BLaER1 (cell line): Measurements from ENCODE around the gene EIPR1.

Experiments used
- H3K27ac ChIP-seq: shearing (Covaris generic); formaldehyde crosslinking; 2 replicates; pipeline ENCODE4 v1.8.1; 2022
- H3K27me3 ChIP-seq: shearing (Covaris generic); formaldehyde crosslinking; 2 replicates; pipeline ENCODE4 v1.8.1; 2022
- H3K36me3 ChIP-seq: shearing (Covaris generic); formaldehyde crosslinking; 2 replicates; pipeline ENCODE4 v1.8.1; 2022
- H3K4me1 ChIP-seq: shearing (Covaris generic); formaldehyde crosslinking; 2 replicates; pipeline ENCODE4 v1.8.1; 2022
- H3K4me2 ChIP-seq: shearing (Covaris generic); formaldehyde crosslinking; 2 replicates; pipeline ENCODE4 v1.8.1; 2022
- H3K4me3 ChIP-seq: shearing (Covaris generic); formaldehyde crosslinking; 2 replicates; pipeline ENCODE4 v1.8.1; 2022
- H3K9ac ChIP-seq: shearing (Covaris generic); formaldehyde crosslinking; 2 replicates; pipeline ENCODE4 v1.8.1; 2022
- H3K9me3 ChIP-seq: shearing (Covaris generic); formaldehyde crosslinking; 2 replicates; pipeline ENCODE4 v1.8.1; 2022
- H4K20me1 ChIP-seq: shearing (Covaris generic); formaldehyde crosslinking; 2 replicates; pipeline ENCODE4 v1.8.1; 2022
- Cebpa-rat ChIP-seq: shearing (Covaris generic); IDR thresholded peaks from 2 replicates; pipeline ENCODE4 v1.8.1; 2022

The EIPR1 gene

GRCh38 chr2:3345621-3346020 lies 32.0 kb downstream of the EIPR1 start:
- peaks cover 19% of the 10 kb centered on the region for H3K4me1 ChIP-seq
- no peak overlapping the region for H3K9ac ChIP-seq

GRCh38 chr2:3344897-3345296 lies 32.7 kb downstream of the EIPR1 start:
- H3K27ac ChIP-seq = no peak overlapping the region
- H3K4me3 ChIP-seq = no peak overlapping the region
- peaks cover 66% of the 10 kb centered on the region for H3K36me3 ChIP-seq
- H3K4me1 ChIP-seq = peaks cover 19% of the 10 kb centered on the region
- H3K9ac ChIP-seq = no peak overlapping the region
- no peak for TF ChIP-seq Cebpa-rat
- no peak overlapping the region for H3K4me2 ChIP-seq
- H4K20me1 ChIP-seq = 0 out of 2 replicates have a peak, but pooled peaks cover 5% of the 10 kb centered on the region
- peaks cover 8% of the 10 kb centered on the region; the same call in 1 of the 2 replicates for H3K9me3 ChIP-seq
- H3K27me3 ChIP-seq = no peaks in the 10 kb centered on the region

More at GRCh38 chr2:3345621-3346020, 32.0 kb downstream of the EIPR1 start:
- peaks cover 15% of the 10 kb centered on the region; the same call in 1 of the 2 replicates for H3K9me3 ChIP-seq
- no peaks in the 10 kb centered on the region for H3K27me3 ChIP-seq
- H3K4me2 ChIP-seq = no peak overlapping the region
- no peak overlapping the region for H3K27ac ChIP-seq
- H3K4me3 ChIP-seq = no peak overlapping the region
- H4K20me1 ChIP-seq = 0 out of 2 replicates have a peak, but pooled peaks cover 5% of the 10 kb centered on the region
- no peak for TF ChIP-seq Cebpa-rat
- peaks cover 69% of the 10 kb centered on the region for H3K36me3 ChIP-seq

- H3K4me2 ChIP-seq = no peak overlapping the region
- no peak overlapping the region for H3K27ac ChIP-seq
- peaks cover 53% of the 10 kb centered on the region for H3K36me3 ChIP-seq
- H3K4me3 ChIP-seq = no peak overlapping the region
- no peak overlapping the region for H3K9ac ChIP-seq
- H3K4me1 ChIP-seq = peaks cover 8% of the 10 kb centered on the region
- H3K9me3 ChIP-seq = peaks cover 8% of the 10 kb centered on the region; the same call in 1 of the 2 replicates
- 0 out of 2 replicates have a peak, but pooled peaks cover 5% of the 10 kb centered on the region for H4K20me1 ChIP-seq
- no peak for TF ChIP-seq Cebpa-rat
- H3K27me3 ChIP-seq = no peaks in the 10 kb centered on the region
These were observed 34.6 kb downstream of the EIPR1 start for GRCh38 chr2:3343012-3343411.

GRCh38 chr2:3342324-3342723 lies 35.3 kb downstream of the EIPR1 start:
- peaks cover 7% of the 10 kb centered on the region; the same call in 1 of the 2 replicates for H3K9me3 ChIP-seq
- no peaks in the 10 kb centered on the region for H3K27me3 ChIP-seq
- H3K4me2 ChIP-seq = no peak overlapping the region
- H3K4me1 ChIP-seq = peaks cover 1% of the 10 kb centered on the region
- H3K4me3 ChIP-seq = no peak overlapping the region
- no peak overlapping the region for H3K9ac ChIP-seq
- 0 out of 2 replicates have a peak, but pooled peaks cover 5% of the 10 kb centered on the region for H4K20me1 ChIP-seq
- no peak for TF ChIP-seq Cebpa-rat
- H3K27ac ChIP-seq = no peak overlapping the region
- H3K36me3 ChIP-seq = peaks cover 52% of the 10 kb centered on the region

- TF ChIP-seq Cebpa-rat = no peak
- H3K4me3 ChIP-seq = no peak overlapping the region
- H3K4me2 ChIP-seq = no peak overlapping the region
- no peaks in the 10 kb centered on the region for H3K4me1 ChIP-seq
- H3K36me3 ChIP-seq = peaks cover 48% of the 10 kb centered on the region
- no peak overlapping the region for H3K9ac ChIP-seq
- H3K9me3 ChIP-seq = peaks cover under 1% of the 10 kb centered on the region; the same call in 1 of the 2 replicates
- H3K27me3 ChIP-seq = no peaks in the 10 kb centered on the region
- H4K20me1 ChIP-seq = 0 out of 2 replicates have a peak, but pooled peaks cover 5% of the 10 kb centered on the region
- no peak overlapping the region for H3K27ac ChIP-seq
These were observed 36.3 kb downstream of the EIPR1 start for GRCh38 chr2:3341336-3341735.

GRCh38 chr2:3340144-3340543 lies 37.5 kb downstream of the EIPR1 start:
- H3K4me3 ChIP-seq = no peak overlapping the region
- H4K20me1 ChIP-seq = 0 out of 2 replicates have a peak, but pooled peaks cover 5% of the 10 kb centered on the region
- H3K36me3 ChIP-seq = peaks cover 49% of the 10 kb centered on the region
- no peak overlapping the region for H3K4me2 ChIP-seq
- H3K9ac ChIP-seq = no peak overlapping the region
- H3K4me1 ChIP-seq = no peaks in the 10 kb centered on the region
- peaks cover 11% of the 10 kb centered on the region; the same call in 1 of the 2 replicates for H3K9me3 ChIP-seq
- H3K27ac ChIP-seq = no peak overlapping the region
- H3K27me3 ChIP-seq = no peaks in the 10 kb centered on the region
- TF ChIP-seq Cebpa-rat = no peak

- H3K27me3 ChIP-seq = no peaks in the 10 kb centered on the region
- H3K27ac ChIP-seq = no peak overlapping the region
- H3K9ac ChIP-seq = no peak overlapping the region
- no peak overlapping the region for H3K4me2 ChIP-seq
- no peaks in the 10 kb centered on the region for H3K4me1 ChIP-seq
- TF ChIP-seq Cebpa-rat = no peak
- peaks cover 11% of the 10 kb centered on the region; the same call in 1 of the 2 replicates for H3K9me3 ChIP-seq
- 0 out of 2 replicates have a peak, but pooled peaks cover 5% of the 10 kb centered on the region for H4K20me1 ChIP-seq
- no peak overlapping the region for H3K4me3 ChIP-seq
- H3K36me3 ChIP-seq = peaks cover 63% of the 10 kb centered on the region
These were observed 39.3 kb downstream of the EIPR1 start for GRCh38 chr2:3338340-3338739.

GRCh38 chr2:3336844-3337243 lies 40.8 kb downstream of the EIPR1 start:
- Histone ChIP-seq H3K36me3 (peaks cover 67% of the 10 kb centered on the region), H4K20me1 (no peaks in the 10 kb centered on the region), H3K27me3 (no peaks in the 10 kb centered on the region), H3K4me2 (no peak overlapping the region), H3K4me1 (no peaks in the 10 kb centered on the region), H3K9ac (no peak overlapping the region), H3K27ac (no peak overlapping the region), H3K9me3 (peaks cover 11% of the 10 kb centered on the region; the same call in 1 of the 2 replicates), H3K4me3 (no peak overlapping the region)
- TF ChIP-seq Cebpa-rat = no peak

- H3K4me1 ChIP-seq = no peaks in the 10 kb centered on the region
- no peak for TF ChIP-seq Cebpa-rat
- H4K20me1 ChIP-seq = no peaks in the 10 kb centered on the region
- peaks cover 17% of the 10 kb centered on the region for H3K9me3 ChIP-seq
- H3K4me2 ChIP-seq = no peak overlapping the region
- H3K9ac ChIP-seq = no peak overlapping the region
- no peak overlapping the region for H3K4me3 ChIP-seq
- H3K27me3 ChIP-seq = no peaks in the 10 kb centered on the region
- peaks cover 76% of the 10 kb centered on the region for H3K36me3 ChIP-seq
- no peak overlapping the region for H3K27ac ChIP-seq
These were observed 42.9 kb downstream of the EIPR1 start for GRCh38 chr2:3334392-3335345.

- Histone ChIP-seq H3K27ac (no peak overlapping the region), H3K4me2 (no peak overlapping the region), H4K20me1 (peaks cover 2% of the 10 kb centered on the region; the same call in 1 of the 2 replicates), H3K36me3 (peaks cover 76% of the 10 kb centered on the region), H3K4me3 (no peak overlapping the region), H3K4me1 (peaks cover 4% of the 10 kb centered on the region; the same call in 1 of the 2 replicates), H3K9me3 (peaks cover 17% of the 10 kb centered on the region), H3K27me3 (no peaks in the 10 kb centered on the region), H3K9ac (no peak overlapping the region)
- no peak for TF ChIP-seq Cebpa-rat
These were observed 45.5 kb downstream of the EIPR1 start for GRCh38 chr2:3332133-3332532.
